DND-41 (cell line): ENCODE results near the gene CBY2.
"Not testable (repeated sequence)": the region's sequence is repeated elsewhere in the genome, so short reads cannot be mapped to it uniquely, and the experiment has no call there.

Experiments used
- ATAC-seq: fragments of 200-7000 bp; cut with Tn5 transposase; 3 replicates; pipeline ENCODE4 v1.9.1; 2021; ENCODE audit warnings: low read depth; ENCODE audit not compliant: insufficient read depth
- DNase-seq: peaks from one replicate; pipeline ENCODE4 v3.0.0-alpha.2; 2020
- H2AFZ ChIP-seq: 2 replicates; pipeline ENCODE4 v1.6.0; 2012; ENCODE audit warnings: low read depth, low read length
- H3K27ac ChIP-seq: 2 replicates; pipeline ENCODE4 v1.5.1; 2012; ENCODE audit warnings: low read length, inconsistent platforms
- H3K27me3 ChIP-seq: fragments of 200-600 bp; sonication (generic); 2 replicates; pipeline ENCODE4 v1.6.0; 2012; ENCODE audit warnings: low read length, mild to moderate bottlenecking, inconsistent platforms; ENCODE audit not compliant: insufficient read depth, poor library complexity
- H3K36me3 ChIP-seq: 2 replicates; pipeline ENCODE4 v1.5.1; 2012; ENCODE audit warnings: low read length, inconsistent platforms; ENCODE audit not compliant: insufficient read depth
- H3K4me1 ChIP-seq: 2 replicates; pipeline ENCODE4 v1.5.1; 2012; ENCODE audit warnings: mild to moderate bottlenecking, low read length; ENCODE audit not compliant: insufficient read depth
- H3K4me2 ChIP-seq: 2 replicates; pipeline ENCODE4 v1.6.0; 2012; ENCODE audit warnings: mild to moderate bottlenecking, moderate library complexity, low read length, inconsistent platforms; ENCODE audit not compliant: insufficient read depth
- H3K4me3 ChIP-seq, 2 experiments: fragments of 200-600 bp in 1 of 2; shearing (Covaris generic) in 1 of 2; 2 replicates each; pipeline ENCODE4 v1.5.1; 2012 to 2016; ENCODE audit warnings: inconsistent platforms in 2 of 2, low read length in 2 of 2, mild to moderate bottlenecking in 2 of 2, low read depth in 1 of 2, moderate library complexity in 1 of 2
- H3K79me2 ChIP-seq: 2 replicates; pipeline ENCODE4 v1.6.0; 2012; ENCODE audit warnings: low read length, inconsistent platforms; ENCODE audit not compliant: insufficient read depth
- H3K9ac ChIP-seq: 2 replicates; pipeline ENCODE4 v1.6.0; 2012; ENCODE audit warnings: low read depth, mild to moderate bottlenecking, inconsistent platforms, low read length, moderate library complexity
- H3K9me3 ChIP-seq: 2 replicates; pipeline ENCODE4 v1.5.1; 2012; ENCODE audit warnings: low read length, moderate library complexity, mild to moderate bottlenecking, inconsistent platforms; ENCODE audit not compliant: insufficient read depth, severe bottlenecking
- H4K20me1 ChIP-seq: 2 replicates; pipeline ENCODE4 v1.6.0; 2012; ENCODE audit warnings: low read length; ENCODE audit not compliant: insufficient read depth
- EZH2 ChIP-seq: IDR thresholded peaks from 3 replicates; pipeline ENCODE4 v1.6.1; 2012; ENCODE audit warnings: borderline replicate concordance, low read depth, mild to moderate bottlenecking, moderate library complexity, low read length, inconsistent platforms; ENCODE audit not compliant: severe bottlenecking
- TF ChIP-seq, protein P1 (sequence below): IDR thresholded peaks from 2 replicates; pipeline ENCODE4 v1.5.1; 2012; ENCODE audit warnings: borderline replicate concordance, low read length, moderate library complexity, mild to moderate bottlenecking; ENCODE audit not compliant: poor library complexity, severe bottlenecking; ENCODE audit errors: extremely low read depth

CBY2 gene

DNA sequence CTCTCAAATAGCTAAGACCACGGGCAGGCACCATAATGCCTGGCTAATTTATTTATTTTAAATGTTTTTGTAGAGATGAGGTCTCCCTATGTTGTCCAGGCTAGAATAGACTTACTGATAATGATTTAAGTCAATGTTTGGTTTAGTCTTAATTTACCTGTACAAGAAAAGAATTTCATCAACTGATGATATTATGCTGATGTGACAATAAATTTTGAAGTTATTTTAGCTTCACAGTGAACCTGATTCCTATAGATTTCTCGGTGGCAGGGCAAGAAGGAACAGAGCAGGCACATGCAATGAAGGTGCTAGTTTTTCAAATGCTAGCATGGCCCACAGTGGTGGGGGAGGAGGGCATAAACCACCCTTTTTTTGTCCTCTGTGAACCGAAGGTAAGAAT is 42.6 kb upstream of the CBY2 start:
- no peak for TF ChIP-seq EZH2
- TF ChIP-seq, protein P1, sequence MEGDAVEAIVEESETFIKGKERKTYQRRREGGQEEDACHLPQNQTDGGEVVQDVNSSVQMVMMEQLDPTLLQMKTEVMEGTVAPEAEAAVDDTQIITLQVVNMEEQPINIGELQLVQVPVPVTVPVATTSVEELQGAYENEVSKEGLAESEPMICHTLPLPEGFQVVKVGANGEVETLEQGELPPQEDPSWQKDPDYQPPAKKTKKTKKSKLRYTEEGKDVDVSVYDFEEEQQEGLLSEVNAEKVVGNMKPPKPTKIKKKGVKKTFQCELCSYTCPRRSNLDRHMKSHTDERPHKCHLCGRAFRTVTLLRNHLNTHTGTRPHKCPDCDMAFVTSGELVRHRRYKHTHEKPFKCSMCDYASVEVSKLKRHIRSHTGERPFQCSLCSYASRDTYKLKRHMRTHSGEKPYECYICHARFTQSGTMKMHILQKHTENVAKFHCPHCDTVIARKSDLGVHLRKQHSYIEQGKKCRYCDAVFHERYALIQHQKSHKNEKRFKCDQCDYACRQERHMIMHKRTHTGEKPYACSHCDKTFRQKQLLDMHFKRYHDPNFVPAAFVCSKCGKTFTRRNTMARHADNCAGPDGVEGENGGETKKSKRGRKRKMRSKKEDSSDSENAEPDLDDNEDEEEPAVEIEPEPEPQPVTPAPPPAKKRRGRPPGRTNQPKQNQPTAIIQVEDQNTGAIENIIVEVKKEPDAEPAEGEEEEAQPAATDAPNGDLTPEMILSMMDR = no peak
- no peak for DNase-seq
- H3K4me3 ChIP-seq = no peak overlapping the region

GRCh38 chr13:45660458-45660857 is 41.7 kb upstream of the CBY2 start:
- H2AFZ ChIP-seq, H3K36me3 ChIP-seq, DNase-seq, H3K9ac ChIP-seq, H3K4me3 ChIP-seq, ATAC-seq, H3K4me1 ChIP-seq, H3K79me2 ChIP-seq, H3K27me3 ChIP-seq, H4K20me1 ChIP-seq, H3K27ac ChIP-seq, H3K4me2 ChIP-seq, H3K9me3 ChIP-seq: not testable (repeated sequence)

More for the DNA sequence above, 42.6 kb upstream of the CBY2 start:
- no peak overlapping the region for H3K27ac ChIP-seq
- no peak overlapping the region for H2AFZ ChIP-seq
- no peak for ATAC-seq
- no peaks in the 10 kb centered on the region for H3K36me3 ChIP-seq
- H3K79me2 ChIP-seq = no peaks in the 10 kb centered on the region
- no peaks in the 10 kb centered on the region for H4K20me1 ChIP-seq
- H3K9me3 ChIP-seq = no peaks in the 10 kb centered on the region
- H3K4me1 ChIP-seq = no peaks in the 10 kb centered on the region
- no peak overlapping the region for H3K9ac ChIP-seq
- peaks cover 3% of the 10 kb centered on the region for H3K27me3 ChIP-seq
- H3K4me2 ChIP-seq = no peak overlapping the region

- TF ChIP-seq, protein P1 = no peak
- no peak for TF ChIP-seq EZH2
- no peak overlapping the region for H3K27ac ChIP-seq
- H3K9ac ChIP-seq = no peak overlapping the region
- H3K4me1 ChIP-seq = no peaks in the 10 kb centered on the region
- H3K36me3 ChIP-seq = no peaks in the 10 kb centered on the region
- H3K79me2 ChIP-seq = no peaks in the 10 kb centered on the region
- no peaks in the 10 kb centered on the region for H4K20me1 ChIP-seq
- no peak overlapping the region for H3K4me2 ChIP-seq
- no peak overlapping the region for H2AFZ ChIP-seq
- no peaks in the 10 kb centered on the region for H3K27me3 ChIP-seq
- H3K4me3 ChIP-seq = no peak overlapping the region
- no peak for ATAC-seq
- DNase-seq = no peak
- no peaks in the 10 kb centered on the region for H3K9me3 ChIP-seq
Measured at GRCh38 chr13:45662162-45662561, 40.0 kb upstream of the CBY2 start.

DNA sequence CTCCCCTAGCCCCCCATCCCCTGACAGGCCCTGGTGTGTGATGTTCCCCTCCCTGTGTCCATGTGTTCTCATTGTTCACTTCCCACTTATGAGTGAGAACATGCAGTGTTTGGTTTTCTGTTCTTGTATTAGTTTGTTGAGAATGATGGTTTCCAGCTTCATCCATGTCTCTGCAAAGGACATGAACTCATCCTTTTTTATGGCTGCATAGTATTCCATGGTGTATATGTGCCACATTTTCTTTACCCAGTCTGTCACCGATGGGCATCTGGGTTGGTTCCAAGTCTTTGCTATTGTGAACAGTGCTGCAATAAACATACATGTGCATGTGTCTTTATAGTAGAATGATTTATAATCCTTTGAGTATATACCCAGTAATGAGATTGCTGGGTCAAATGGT is 39.2 kb upstream of the CBY2 start:
- ATAC-seq, H3K9me3 ChIP-seq, H3K27ac ChIP-seq, H2AFZ ChIP-seq, H3K4me2 ChIP-seq, H3K79me2 ChIP-seq, H3K9ac ChIP-seq, H3K4me3 ChIP-seq, H3K4me1 ChIP-seq, H3K27me3 ChIP-seq, H4K20me1 ChIP-seq, DNase-seq, H3K36me3 ChIP-seq: not testable (repeated sequence)

GRCh38 chr13:45669626-45670025 is 32.5 kb upstream of the CBY2 start:
- H3K36me3 ChIP-seq, H3K4me3 ChIP-seq, H3K27ac ChIP-seq, H3K9me3 ChIP-seq, H3K9ac ChIP-seq, H3K4me1 ChIP-seq, DNase-seq, H2AFZ ChIP-seq, ATAC-seq, H3K27me3 ChIP-seq, H4K20me1 ChIP-seq, H3K79me2 ChIP-seq, H3K4me2 ChIP-seq: not testable (repeated sequence)
